GM19467 (cell line): ENCODE data around the gene SAT1.

Experiments
- ATAC-seq: cut with Tn5 transposase; IDR thresholded peaks from one replicate; pipeline ENCODE4 v1.9.1; 2021; ENCODE audit warnings: mild to moderate bottlenecking, moderate library complexity; ENCODE audit not compliant: unreplicated experiment

SAT1 gene

GRCh38 chrX:23804578-23804977 is 21.6 kb downstream of the SAT1 start:
- ATAC-seq = no peak

GRCh38 chrX:23805389-23805788 is 22.4 kb downstream of the SAT1 start:
- ATAC-seq = no peak

- no peak for ATAC-seq
Measured at GRCh38 chrX:23810279-23810678, 27.3 kb downstream of the SAT1 start.

GRCh38 chrX:23811108-23811651 is 28.2 kb downstream of the SAT1 start:
- no peak for ATAC-seq

- ATAC-seq = no peak
Measured at GRCh38 chrX:23811656-23812055, 28.7 kb downstream of the SAT1 start.

- no peak for ATAC-seq
Measured at GRCh38 chrX:23813808-23814207, 30.8 kb downstream of the SAT1 start.

- no peak for ATAC-seq
Measured at GRCh38 chrX:23815376-23815775, 32.4 kb downstream of the SAT1 start.

GRCh38 chrX:23816179-23816578 is 33.2 kb downstream of the SAT1 start:
- ATAC-seq = no peak

GRCh38 chrX:23817979-23818336 is 35.0 kb downstream of the SAT1 start:
- no peak for ATAC-seq

- no peak for ATAC-seq
Measured at GRCh38 chrX:23819385-23820234, 36.6 kb downstream of the SAT1 start.

GRCh38 chrX:23820235-23820782 is 37.3 kb downstream of the SAT1 start:
- ATAC-seq = no peak

GRCh38 chrX:23821847-23822246 is 38.9 kb downstream of the SAT1 start:
- no peak for ATAC-seq

- no peak for ATAC-seq
Measured at GRCh38 chrX:23822397-23822796, 39.4 kb downstream of the SAT1 start.

- ATAC-seq = no peak
Measured at GRCh38 chrX:23822841-23823240, 39.9 kb downstream of the SAT1 start.

- no peak for ATAC-seq
Measured at GRCh38 chrX:23825675-23826074, 42.7 kb downstream of the SAT1 start.

GRCh38 chrX:23826216-23826615 is 43.2 kb downstream of the SAT1 start:
- no peak for ATAC-seq

GRCh38 chrX:23826653-23827052 is 43.7 kb downstream of the SAT1 start:
- no peak for ATAC-seq

GRCh38 chrX:23828881-23829280 is 45.9 kb downstream of the SAT1 start:
- no peak for ATAC-seq

- ATAC-seq = no peak
Measured at GRCh38 chrX:23832721-23833120, 49.7 kb downstream of the SAT1 start.
